GM18526 (cell line): ENCODE measurements around the gene LRRC14B.

Experiments
- POLR2A ChIP-seq: IDR thresholded peaks from 3 replicates; pipeline ENCODE4 v1.6.1; 2011; ENCODE audit not compliant: insufficient read length; ENCODE audit errors: extremely low read depth

Gene LRRC14B

DNA sequence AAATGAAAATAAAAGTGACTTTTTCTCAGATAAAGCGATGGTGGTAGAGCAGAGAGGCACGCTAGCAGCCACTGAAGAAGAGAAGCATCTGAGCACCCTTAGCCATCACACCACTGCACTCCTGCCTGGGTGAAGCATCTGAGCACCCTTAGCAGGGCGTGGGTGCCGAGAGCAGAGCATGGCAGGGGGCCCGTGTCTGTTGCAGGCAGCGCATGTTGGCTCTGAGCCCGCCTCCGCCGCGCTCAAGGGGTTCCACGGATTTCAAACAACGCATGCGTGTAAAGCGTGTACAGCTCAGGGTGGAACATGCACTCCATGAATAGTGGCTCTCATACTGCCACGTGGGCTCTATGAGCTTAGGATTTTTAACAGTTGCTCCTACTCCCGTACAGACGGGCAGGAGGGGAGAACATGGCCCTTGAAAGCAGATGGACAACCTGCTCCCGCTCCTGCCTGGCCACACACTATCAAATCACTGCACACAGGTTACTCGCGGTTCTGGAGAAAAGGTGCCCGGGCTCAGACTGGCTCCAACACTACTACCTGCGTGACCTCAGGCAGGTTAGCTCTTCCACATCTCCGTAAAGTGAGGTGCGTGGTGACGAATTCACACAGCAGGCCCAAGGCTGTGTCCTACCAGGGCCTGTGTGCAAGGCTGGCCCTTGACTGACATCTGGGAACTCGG lies 12.1 kb downstream of the LRRC14B start:
- no peak for TF ChIP-seq POLR2A

DNA sequence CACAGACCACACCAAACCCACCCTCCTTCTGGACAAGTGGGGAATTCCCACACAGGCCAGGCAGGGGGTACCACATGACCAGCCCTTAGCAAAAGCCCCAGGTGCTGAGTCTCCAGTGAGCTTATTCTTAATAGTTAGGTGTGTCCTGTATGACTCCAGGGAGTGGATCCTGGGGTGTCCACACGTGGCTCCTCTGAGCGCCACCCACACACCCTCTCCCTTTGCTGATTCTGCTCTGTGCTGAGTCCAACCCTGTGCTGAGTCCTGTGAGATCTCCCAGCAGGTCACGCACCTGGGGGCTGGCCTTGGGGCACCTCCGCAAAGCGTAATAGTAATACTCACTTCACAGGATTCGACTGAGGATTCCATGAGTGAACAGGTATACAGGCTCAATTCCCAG lies 12.7 kb downstream of the LRRC14B start:
- no peak for TF ChIP-seq POLR2A

DNA sequence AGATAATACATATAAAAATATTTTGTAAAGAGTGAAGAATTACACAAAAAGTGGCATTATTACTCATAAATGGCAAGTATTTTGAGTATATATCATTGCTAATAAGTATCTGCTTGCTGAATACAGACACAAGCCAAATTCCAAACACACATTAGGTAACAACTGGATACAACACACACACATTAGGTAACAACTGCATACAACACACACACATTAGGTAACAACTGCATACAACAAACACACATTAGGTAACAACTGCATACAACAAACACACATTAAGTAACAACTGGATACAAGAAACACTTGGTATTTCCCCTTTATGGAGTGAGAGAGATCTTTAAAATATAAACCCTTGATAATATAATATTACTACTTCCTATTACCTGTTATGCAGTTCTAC lies 13.2 kb downstream of the LRRC14B start:
- TF ChIP-seq POLR2A, result no peak

DNA sequence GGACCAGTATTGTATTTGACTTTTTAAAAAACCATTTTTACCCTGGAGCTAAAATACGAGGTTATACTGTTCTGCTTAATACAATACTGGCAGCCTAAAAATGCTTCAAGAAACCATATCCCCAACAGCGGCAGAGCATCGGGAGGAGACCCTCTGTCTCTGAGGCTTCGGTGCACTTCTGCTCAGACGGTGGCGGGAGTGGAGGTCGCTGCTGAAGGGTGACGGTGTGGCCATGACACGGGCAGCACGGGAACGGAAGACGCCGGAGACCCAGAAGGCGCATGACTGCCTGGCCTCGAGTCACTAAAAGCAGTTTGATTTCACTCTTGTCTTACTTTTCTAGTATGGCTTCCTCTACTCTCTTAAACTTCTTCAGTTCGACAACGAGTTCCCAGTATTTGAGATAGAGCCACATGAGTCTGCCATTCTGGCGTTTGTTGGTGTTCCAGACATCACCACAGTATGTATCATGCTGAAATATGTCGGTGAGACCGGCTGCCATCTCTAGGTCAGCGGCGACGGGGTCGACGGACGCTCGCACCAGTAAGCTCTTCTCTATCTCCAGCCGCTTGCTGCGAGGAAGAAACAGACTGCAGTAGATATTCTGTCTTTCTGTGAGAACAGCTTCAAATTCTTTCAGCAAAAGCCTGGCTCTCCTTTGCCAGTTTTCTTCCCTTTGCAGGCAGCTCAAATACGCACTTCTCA lies 13.8 kb downstream of the LRRC14B start:
- no peak for TF ChIP-seq POLR2A

DNA sequence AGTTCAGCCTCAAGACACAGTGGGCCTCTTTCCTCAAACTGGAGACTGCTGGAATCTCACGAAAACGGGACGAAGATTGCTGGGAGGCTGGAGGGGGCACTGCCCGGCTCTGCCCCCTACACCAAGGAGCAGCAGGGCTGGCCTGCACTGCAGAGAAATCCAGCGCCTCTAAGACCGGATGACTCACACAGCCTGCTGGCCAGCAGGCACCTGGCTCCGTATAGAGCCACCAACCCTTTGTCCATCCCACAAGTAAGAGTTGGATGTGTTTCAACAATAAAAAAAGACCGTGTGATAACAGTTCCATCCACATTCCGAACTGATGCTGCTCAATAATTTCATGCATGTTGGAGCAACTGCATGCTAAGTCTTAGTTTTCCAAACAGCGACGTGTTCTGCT lies 15.1 kb downstream of the LRRC14B start:
- TF ChIP-seq POLR2A, result no peak

DNA sequence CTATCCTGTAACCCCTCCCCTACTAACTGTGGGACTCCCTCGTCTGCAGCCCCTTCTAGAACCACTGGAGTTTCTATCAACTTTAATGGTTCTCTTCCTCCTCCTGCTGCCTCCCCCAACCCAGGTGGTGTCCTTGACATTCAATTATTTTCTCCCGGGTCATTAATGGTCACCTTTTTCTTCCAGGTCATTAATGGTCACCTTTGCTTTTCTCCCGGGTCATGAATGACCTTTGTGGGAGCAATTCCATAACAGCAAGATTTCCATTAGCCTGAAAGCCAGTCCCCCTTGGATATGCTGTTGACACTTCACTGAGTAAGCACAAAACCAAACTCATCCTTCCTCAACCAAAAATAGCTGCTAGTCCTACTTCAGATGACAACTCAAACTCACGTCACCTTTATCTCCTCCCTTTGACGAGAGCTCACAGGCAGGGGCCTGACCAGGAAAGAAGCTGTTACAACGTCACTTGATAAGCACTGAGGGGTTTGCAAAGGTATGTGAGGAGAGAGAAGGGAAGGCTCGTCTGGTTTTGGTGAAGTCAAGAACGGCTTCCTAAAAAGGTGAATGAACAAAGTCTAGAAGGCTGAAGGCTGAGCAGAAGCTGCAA lies 15.7 kb downstream of the LRRC14B start:
- TF ChIP-seq POLR2A, result no peak

DNA sequence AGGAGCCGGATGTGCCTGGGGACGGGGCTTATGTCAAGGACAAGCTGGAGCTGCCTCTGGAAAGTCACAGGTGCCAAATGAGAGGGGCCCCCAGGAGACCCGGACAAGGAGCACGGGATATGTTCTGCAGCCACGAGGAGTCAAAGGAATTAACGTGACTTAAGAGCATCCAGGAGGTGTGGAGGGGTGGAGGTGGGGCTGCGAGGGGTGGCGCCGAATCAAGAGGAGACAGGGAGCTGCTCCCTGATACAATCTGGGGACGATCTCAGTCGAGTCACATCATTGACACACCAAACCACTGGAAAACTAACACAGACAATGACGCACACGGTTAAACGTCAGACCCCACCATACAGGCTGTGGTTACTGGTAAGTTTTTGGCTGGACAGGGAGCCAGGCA lies 16.3 kb downstream of the LRRC14B start:
- no peak for TF ChIP-seq POLR2A

DNA sequence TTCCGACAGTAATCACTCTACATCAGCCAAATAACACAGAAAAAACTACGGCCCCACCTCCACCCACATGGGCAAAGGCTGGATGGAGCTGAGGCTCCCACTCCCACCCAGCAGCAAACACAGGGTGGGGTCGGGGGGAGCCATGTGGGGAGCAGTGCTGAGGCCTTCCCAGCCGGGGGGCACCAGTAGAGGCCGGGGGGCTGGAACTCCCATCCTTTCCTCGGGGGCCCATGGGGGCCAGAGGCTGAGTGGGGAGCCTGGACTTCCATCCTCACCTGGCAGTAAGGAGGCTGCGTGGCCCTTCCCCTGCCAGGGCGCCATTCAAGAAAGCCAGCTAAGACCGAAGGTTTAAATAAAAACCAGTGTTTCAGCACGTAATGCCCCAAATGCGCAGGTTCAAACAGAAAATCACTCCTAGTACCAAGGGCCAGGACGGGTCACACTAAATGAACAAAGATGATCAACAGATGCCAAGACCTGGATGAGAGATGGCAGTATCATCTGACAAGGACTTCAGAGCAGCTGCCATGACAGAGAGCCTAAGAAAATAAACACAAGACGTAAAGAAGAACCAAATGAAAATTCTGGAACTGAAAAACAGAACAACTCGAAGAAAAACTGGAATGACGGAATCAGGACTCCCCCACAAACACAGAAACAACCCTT lies 17.3 kb downstream of the LRRC14B start:
- no peak for TF ChIP-seq POLR2A

DNA sequence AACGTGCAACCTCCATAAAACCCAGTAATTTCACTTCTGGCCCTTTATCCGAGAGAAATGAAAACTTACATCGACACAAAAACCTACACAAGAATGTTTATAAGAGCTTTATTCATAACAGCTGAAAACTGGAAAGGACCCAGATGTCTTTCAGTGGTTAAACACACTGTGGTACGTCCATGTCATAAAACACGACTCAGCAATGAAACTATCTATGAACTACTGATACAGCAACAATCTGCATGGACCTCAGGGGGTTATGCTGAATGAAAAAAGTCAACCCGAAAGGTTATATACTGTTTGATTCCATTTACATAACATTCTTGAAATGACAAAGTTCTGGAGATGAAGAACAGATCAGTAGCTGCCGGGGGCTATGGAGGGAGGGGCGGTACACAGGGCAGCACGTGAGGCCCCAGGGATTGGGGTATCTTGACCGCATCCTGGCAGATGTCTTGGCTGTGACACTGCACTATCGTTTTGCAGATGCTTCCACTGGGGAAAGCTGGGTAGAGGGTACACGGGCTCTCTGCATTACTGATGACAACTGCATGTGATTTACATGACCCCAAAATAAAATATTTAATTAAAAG lies 22.6 kb downstream of the LRRC14B start:
- no peak for TF ChIP-seq POLR2A

DNA sequence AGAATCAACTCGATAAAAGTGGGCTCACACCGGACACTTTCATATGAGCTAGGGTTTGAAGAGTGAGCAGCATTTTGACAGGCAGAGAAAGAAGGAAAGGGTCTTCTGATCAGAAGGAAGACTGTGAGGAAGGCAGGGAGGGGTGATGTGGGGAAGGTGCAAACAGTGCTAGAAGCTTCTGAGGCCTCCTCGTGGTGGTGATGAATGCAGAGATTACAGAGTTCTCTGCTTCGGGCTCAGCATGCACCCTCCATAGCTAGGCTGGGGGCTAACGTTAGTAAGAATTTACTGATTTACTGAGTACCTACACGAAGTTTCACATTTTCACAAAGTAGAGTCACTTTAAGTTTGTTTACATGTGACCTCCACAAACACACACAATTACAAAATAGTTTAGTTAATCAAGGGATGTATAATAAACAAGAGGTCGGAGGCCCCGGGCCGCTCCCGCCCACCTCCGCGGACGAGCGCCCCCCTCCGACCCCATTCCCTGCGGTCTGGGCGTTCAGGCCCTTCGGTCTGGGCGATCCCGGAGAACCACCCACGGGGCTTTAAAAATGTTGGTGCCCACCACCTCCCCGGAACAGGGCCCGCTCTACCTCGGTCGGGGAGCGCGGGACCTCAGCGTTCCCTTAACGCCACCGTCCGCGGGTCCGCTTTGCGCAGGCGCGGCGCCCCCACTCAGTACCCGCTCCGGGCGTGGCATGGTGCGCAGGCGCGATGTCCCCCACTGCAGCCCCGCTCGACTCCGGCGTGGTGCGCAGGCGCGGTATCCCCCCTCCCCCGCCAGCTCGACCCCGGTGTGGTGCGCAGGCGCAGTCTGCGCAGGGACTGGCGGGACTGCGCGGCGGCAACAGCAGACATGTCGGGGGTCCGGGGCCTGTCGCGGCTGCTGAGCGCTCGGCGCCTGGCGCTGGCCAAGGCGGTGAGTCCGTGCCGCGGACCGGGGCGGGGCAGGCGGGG lies 26.5 kb downstream of the LRRC14B start, which contains the start of the genes CCDC127 and SDHA:
CCDC127 (minus strand) TSS at position 660 of the 963 bp plus-strand sequence. CDS start 1,304 bp downstream, outside the sequence.
SDHA (plus strand) TSS at position 827 of the 963 bp plus-strand sequence; CDS start at position 863, 36 bp downstream.
- peak; percentile 85 for TF ChIP-seq POLR2A

DNA sequence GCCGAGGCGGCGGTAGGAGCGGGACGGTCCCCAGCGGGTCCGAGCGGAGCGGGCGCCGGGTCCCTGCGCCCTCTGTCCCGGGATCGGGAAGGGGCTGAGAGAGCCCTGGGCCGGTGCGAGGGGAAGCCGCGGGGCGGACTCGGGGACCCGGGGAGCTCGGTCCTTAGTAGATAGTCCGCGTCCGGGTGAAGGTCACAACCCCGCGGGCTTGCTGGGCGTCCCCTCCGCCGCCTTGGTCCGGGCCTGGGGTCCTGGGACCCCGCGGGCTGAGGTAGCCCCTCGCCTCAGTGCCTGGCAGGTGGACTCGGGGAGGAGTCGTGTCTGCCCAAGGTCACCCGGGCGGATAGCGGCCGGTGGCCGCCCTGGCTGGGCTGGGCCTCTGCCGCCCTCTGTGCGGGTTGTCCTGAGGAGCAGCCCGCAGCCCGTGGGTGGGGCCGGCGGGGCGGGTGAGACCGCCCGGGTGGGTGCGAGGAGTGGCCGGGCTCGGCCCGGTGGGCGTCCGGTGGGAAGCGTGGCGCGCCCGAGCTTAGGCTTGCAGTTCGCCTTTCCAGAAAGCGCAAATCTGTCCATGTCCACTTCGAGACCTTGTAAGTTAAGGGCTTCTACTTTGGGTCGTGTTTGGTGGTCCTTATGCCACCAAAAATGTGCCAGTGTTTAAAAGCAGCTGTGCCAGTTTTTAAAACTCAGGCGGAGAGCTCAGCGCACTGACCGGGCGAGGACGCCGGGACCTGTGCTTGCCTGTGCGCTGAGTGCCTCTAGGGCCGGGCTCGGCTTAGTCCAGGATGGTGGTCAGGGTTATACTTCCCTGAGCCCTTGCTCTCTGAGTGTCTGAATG lies 27.4 kb downstream of the LRRC14B start:
- TF ChIP-seq POLR2A, result no peak

DNA sequence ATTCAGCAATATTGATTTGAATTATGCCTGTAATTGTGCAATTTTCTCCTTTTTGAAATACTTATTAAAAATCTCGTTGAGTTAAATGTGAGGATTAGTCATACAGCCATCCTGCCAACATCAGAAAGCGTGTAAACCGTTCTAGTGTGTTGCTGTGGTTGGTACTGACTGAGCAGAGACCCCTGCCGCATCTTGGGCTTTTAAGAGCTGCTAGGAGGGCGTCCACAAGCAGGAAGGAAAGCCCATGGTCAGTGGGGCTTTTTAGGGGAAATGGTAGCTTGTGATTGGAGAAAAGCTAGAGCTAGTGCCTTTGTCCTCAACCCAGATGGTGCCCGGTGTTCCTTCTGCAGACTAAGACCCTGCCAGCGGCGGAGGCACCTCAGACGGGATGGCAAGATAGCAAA lies 28.2 kb downstream of the LRRC14B start:
- TF ChIP-seq POLR2A, result no peak

DNA sequence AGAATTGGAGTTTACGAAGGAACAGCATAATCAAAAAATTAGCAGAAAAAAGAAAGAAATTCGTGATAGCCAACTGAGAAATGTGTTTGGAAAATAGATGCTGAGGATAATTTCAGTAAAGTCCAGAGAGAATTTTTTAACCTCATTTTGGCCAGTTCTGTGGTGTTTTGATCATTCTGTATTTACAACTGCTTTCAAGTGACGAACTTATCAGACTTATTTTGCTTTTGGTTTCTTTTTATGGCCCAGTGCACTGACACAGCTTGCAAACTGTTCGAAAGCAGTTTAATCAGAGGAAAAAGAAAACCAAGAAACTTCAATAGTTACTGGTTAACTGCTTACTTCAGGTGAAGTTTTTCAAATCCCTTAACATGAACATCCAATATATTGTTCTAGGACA lies 28.7 kb downstream of the LRRC14B start:
- no peak for TF ChIP-seq POLR2A
